Aorta (tissue), 5 donors: ENCODE results near the gene ATP6V1A. TPM values are rescaled to one million over a fixed set of nuclear protein-coding genes. Genes with fewer than 3 reads are reported as not detected.

Experiments
- ATAC-seq: fragments of 200-7000 bp; cut with Tn5 transposase; one replicate; pipeline ENCODE4 v1.9.1; 2022; ENCODE audit warnings: moderate library complexity; ENCODE audit not compliant: low FRiP score
- DNase-seq, 2 donors: peaks; one replicate each; pipeline ENCODE4 v3.0.0-alpha.2; 2020
- H3K27ac ChIP-seq, 2 donors: one replicate each; pipeline ENCODE4 v1.5.1; 2013; ENCODE audit warnings: low read length in 2 of 2, mild to moderate bottlenecking in 2 of 2, moderate library complexity in 2 of 2, control low read depth in 1 of 2, inconsistent platforms in 1 of 2, low read depth in 1 of 2
- H3K27me3 ChIP-seq, 2 donors: one replicate each; pipeline ENCODE4 v1.6.1; 2013; ENCODE audit warnings: control low read depth in 1 of 2, low read length in 1 of 2, mild to moderate bottlenecking in 1 of 2, moderate library complexity in 1 of 2; ENCODE audit not compliant: insufficient read depth in 2 of 2, control insufficient read depth in 1 of 2
- H3K36me3 ChIP-seq, 2 donors: one replicate each; pipeline ENCODE4 v1.6.1; 2013; ENCODE audit warnings: control low read depth in 1 of 2, low read length in 1 of 2, mild to moderate bottlenecking in 1 of 2; ENCODE audit not compliant: insufficient read depth in 2 of 2, control insufficient read depth in 1 of 2
- H3K4me1 ChIP-seq, 2 donors: one replicate each; pipeline ENCODE4 v1.6.1; 2013; ENCODE audit warnings: low read length in 2 of 2, control low read depth in 1 of 2, mild to moderate bottlenecking in 1 of 2, moderate library complexity in 1 of 2; ENCODE audit not compliant: insufficient read depth in 2 of 2, control insufficient read depth in 1 of 2
- H3K4me3 ChIP-seq, 2 donors: one replicate each; pipeline ENCODE4 v1.5.1; 2013; ENCODE audit warnings: low read length in 2 of 2, control low read depth in 1 of 2, mild to moderate bottlenecking in 1 of 2
- H3K9me3 ChIP-seq: one replicate; pipeline ENCODE4 v1.6.1; 2013; ENCODE audit warnings: mild to moderate bottlenecking, low read length; ENCODE audit not compliant: control insufficient read depth
- WGBS, 2 donors: extraction: QIAGEN DNeasy Blood & Tissue Kit; methylation state at CpG; one replicate each; pipeline ENCODE4 v1.1.7; 2013; 5-methylcytosine and 5-hydroxymethylcytosine counted together
- intact Hi-C, 2 donors: fragments of 100-400 bp; cut with DNase I; formaldehyde crosslinking; loops; one replicate each; pipeline versions ENCODE4 v1.14.2 to v1.15.0; 2022
- polyA plus RNA-seq, 2 donors: library from polyadenylated mRNA; stranded (reverse); fragments of 200-250 nt; gene quantifications; one replicate each; pipeline ENCODE4 v1.2.3, GENCODE V29; 2013
- total RNA-seq, 2 donors: library from RNA; stranded (reverse); fragmentation: NEBNext Ultra II Directional; extraction: Animal tissue kit (Norgen Biotek cat#: 25700); gene quantifications; one replicate each; pipeline ENCODE4 v1.2.1, GENCODE V29; 2021
- donor health status: healthy with polysubstance abuse.
- donor health status: Bipolar disorder and iron deficiency.
- donor health status: DM: no; HTN: no; CAD: no.
- donor health status: DM: no; HTN: no; CAD: no.
- donor health status: DM: yes; HTN: yes; CAD: no.

Gene ATP6V1A
- total and polyA plus RNA-seq, 4 donors = 8.5 to 42.7 (median 25.2) TPM

- H3K27ac ChIP-seq = no peak overlapping the region
- intact Hi-C loops = no loop called here
- H3K9me3 ChIP-seq = no peaks in the 10 kb centered on the region
- 95% methylated on average over 3 of the region's 3 CpGs for WGBS, 2 donors
- H3K36me3 ChIP-seq = peaks cover 0 to 3% of the 10 kb centered on the region in 2 donors
- DNase-seq = no peak
- no peak overlapping the region for H3K4me3 ChIP-seq
- H3K4me1 ChIP-seq = no peaks in the 10 kb centered on the region
- H3K27me3 ChIP-seq = no peaks in the 10 kb centered on the region
- no peak for ATAC-seq
These were observed 29.0 kb upstream of the ATP6V1A start for GRCh38 chr3:113717818-113718217.

- intact Hi-C loops = no loop called here
- Histone ChIP-seq H3K27me3 (no peaks in the 10 kb centered on the region), H3K36me3 (peaks cover 0 to 3% of the 10 kb centered on the region in 2 donors), H3K27ac (no peak overlapping the region), H3K9me3 (no peaks in the 10 kb centered on the region), H3K4me3 (no peak overlapping the region), H3K4me1 (no peaks in the 10 kb centered on the region)
- ATAC-seq (no peak), DNase-seq (no peak)
- WGBS, 2 donors = 47 to 50% methylated on average over 1 of the region's 1 CpG
These were observed 27.5 kb upstream of the ATP6V1A start for GRCh38 chr3:113719294-113719693.

GRCh38 chr3:113719758-113720157 lies 27.1 kb upstream of the ATP6V1A start:
- no peaks in the 10 kb centered on the region for H3K9me3 ChIP-seq
- H3K27ac ChIP-seq = no peak overlapping the region
- no peak overlapping the region for H3K4me3 ChIP-seq
- intact Hi-C loops = no loop called here
- H3K36me3 ChIP-seq = peaks cover 0 to 3% of the 10 kb centered on the region in 2 donors
- no peaks in the 10 kb centered on the region for H3K27me3 ChIP-seq
- no peaks in the 10 kb centered on the region for H3K4me1 ChIP-seq
- DNase-seq (no peak), ATAC-seq (no peak)
- 8 to 11% methylated on average over 2 of the region's 2 CpGs for WGBS, 2 donors

- H3K4me3 ChIP-seq = no peak overlapping the region
- H3K4me1 ChIP-seq = no peaks in the 10 kb centered on the region
- DNase-seq (no peak), ATAC-seq (no peak)
- 82 to 84% methylated on average over 3 of the region's 3 CpGs for WGBS, 2 donors
- H3K36me3 ChIP-seq = peaks cover 0 to 3% of the 10 kb centered on the region in 2 donors
- intact Hi-C loops = no loop called here
- no peak overlapping the region for H3K27ac ChIP-seq
- no peaks in the 10 kb centered on the region for H3K27me3 ChIP-seq
- H3K9me3 ChIP-seq = no peaks in the 10 kb centered on the region
These were observed 25.2 kb upstream of the ATP6V1A start for GRCh38 chr3:113721636-113722035.

GRCh38 chr3:113728661-113729060 lies 18.2 kb upstream of the ATP6V1A start:
- H3K4me1 ChIP-seq = no peaks in the 10 kb centered on the region
- H3K27ac ChIP-seq = no peak overlapping the region
- intact Hi-C loops = no loop called here
- no peaks in the 10 kb centered on the region for H3K9me3 ChIP-seq
- H3K36me3 ChIP-seq = no peaks in the 10 kb centered on the region
- no peak overlapping the region for H3K4me3 ChIP-seq
- ATAC-seq = no peak
- no peak for DNase-seq
- WGBS, 2 donors = 92 to 95% methylated on average over 2 of the region's 2 CpGs
- H3K27me3 ChIP-seq = no peaks in the 10 kb centered on the region

- no peaks in the 10 kb centered on the region for H3K36me3 ChIP-seq
- 89 to 93% methylated on average over 1 of the region's 1 CpG for WGBS, 2 donors
- intact Hi-C loops = loop anchor here in 1 of 2 donors (10.0 kb wide), 1 partner anchor 184 kb away; no protein-coding TSS in a partner anchor
- ATAC-seq (no peak), DNase-seq (no peak)
- H3K9me3 ChIP-seq = no peaks in the 10 kb centered on the region
- no peaks in the 10 kb centered on the region for H3K27me3 ChIP-seq
- no peak overlapping the region for H3K27ac ChIP-seq
- no peak overlapping the region for H3K4me3 ChIP-seq
- H3K4me1 ChIP-seq = no peaks in the 10 kb centered on the region
These were observed 16.3 kb upstream of the ATP6V1A start for GRCh38 chr3:113730550-113730949.

- no peak for ATAC-seq
- Histone ChIP-seq H3K27ac (no peak overlapping the region), H3K4me1 (no peaks in the 10 kb centered on the region), H3K27me3 (no peaks in the 10 kb centered on the region), H3K36me3 (no peaks in the 10 kb centered on the region), H3K9me3 (no peaks in the 10 kb centered on the region), H3K4me3 (no peak overlapping the region)
- WGBS, 2 donors = 76 to 84% methylated on average over 4 of the region's 4 CpGs
- DNase-seq = no peak
- intact Hi-C loops = loop anchor here in 1 of 2 donors (10.0 kb wide), 1 partner anchor 183 kb away; no protein-coding TSS in a partner anchor
These were observed 15.1 kb upstream of the ATP6V1A start for GRCh38 chr3:113731694-113732093.

- intact Hi-C loops = loop anchor here (2.0 to 10.0 kb wide), 3 partner anchors 101 to 178 kb away; partner anchors contain the start of gene GRAMD1C (in 2 of the 2)
- no peaks in the 10 kb centered on the region for H3K9me3 ChIP-seq
- ATAC-seq = peak; percentile 89
- no peaks in the 10 kb centered on the region for H3K4me1 ChIP-seq
- H3K4me3 ChIP-seq = no peak overlapping the region
- H3K27me3 ChIP-seq = no peaks in the 10 kb centered on the region
- H3K27ac ChIP-seq = no peak overlapping the region
- WGBS, 2 donors = 1 to 3% methylated on average over 3 of the region's 3 CpGs
- DNase-seq = no peak
- H3K36me3 ChIP-seq = no peaks in the 10 kb centered on the region
These were observed 10.2 kb upstream of the ATP6V1A start for GRCh38 chr3:113736548-113737089.

GRCh38 chr3:113741086-113741485 lies 5.7 kb upstream of the ATP6V1A start:
- H3K9me3 ChIP-seq = no peaks in the 10 kb centered on the region
- no peaks in the 10 kb centered on the region for H3K36me3 ChIP-seq
- intact Hi-C loops = loop anchor here in 1 of 2 donors (10.0 kb wide), 1 partner anchor 226 kb away; the partner anchor contains the start of gene SPICE1
- DNase-seq (no peak), ATAC-seq (no peak)
- H3K27ac ChIP-seq = no peak overlapping the region
- no peak overlapping the region for H3K4me3 ChIP-seq
- 51 to 63% methylated on average over 5 of the region's 5 CpGs for WGBS, 2 donors
- H3K4me1 ChIP-seq = peaks cover 0 to 3% of the 10 kb centered on the region in 2 donors
- no peaks in the 10 kb centered on the region for H3K27me3 ChIP-seq
